ENCODE results near the gene RNF212B.

The RNF212B gene

DNA sequence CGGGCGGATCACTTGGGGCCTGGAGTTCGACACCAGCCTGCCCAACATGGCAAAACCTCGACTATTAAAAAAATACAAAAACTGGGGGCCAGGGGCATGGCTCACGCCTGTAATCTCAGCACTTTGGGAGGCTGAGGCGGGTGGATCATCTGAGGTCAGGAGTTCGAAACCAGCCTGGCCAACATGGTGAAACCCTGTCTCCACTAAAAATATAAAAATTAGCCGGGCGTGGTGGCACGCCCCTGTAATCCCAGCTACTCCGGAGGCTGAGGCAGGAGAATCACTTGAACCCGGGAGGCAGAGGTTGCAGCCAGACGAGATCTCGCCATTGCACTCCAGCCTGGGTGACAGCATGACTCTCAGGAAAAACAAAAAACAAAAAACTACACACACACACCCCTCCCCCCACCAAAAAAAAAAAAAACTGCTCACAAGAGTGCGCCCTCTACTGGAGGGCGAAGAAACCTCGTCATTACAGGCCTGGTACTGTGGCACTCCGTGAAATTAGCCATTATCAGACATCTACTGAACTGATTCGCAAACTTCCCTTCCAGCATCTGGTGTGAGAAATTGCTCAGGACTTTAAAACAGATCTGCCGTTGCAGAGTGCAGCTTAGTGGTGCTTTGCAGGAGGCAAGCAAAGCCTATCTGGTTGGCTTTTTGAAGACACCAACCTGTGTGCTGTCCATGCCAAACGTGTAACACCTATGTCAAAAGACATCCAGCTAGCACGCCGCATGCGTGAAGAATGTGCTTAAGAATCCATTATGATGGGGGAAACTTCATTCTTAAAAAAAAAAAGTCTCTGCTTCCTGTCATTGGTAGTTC is 57.2 kb downstream of the RNF212B start:
- peak; percentile 40 for DNase-seq (ENCODE audit: extremely low spot score)
- ChIA-PET POLR2A (interaction anchor here (0.6 to 1.1 kb wide), 3 partner anchors 9 to 26 kb away, joined by 4 read pairs; partner anchors contain the start of genes HOMEZ and PABPN1), CTCF (interaction anchor here (0.7 to 1.3 kb wide), 4 partner anchors 10 to 87 kb away, joined by 3 read pairs; no protein-coding TSS in a partner anchor)
- TF ChIP-seq NFRKB (IDR thresholded peaks at IDR 0.05) (no peak), ZNF384 (IDR thresholded peaks at IDR 0.05) (peak; percentile 100)

DNA sequence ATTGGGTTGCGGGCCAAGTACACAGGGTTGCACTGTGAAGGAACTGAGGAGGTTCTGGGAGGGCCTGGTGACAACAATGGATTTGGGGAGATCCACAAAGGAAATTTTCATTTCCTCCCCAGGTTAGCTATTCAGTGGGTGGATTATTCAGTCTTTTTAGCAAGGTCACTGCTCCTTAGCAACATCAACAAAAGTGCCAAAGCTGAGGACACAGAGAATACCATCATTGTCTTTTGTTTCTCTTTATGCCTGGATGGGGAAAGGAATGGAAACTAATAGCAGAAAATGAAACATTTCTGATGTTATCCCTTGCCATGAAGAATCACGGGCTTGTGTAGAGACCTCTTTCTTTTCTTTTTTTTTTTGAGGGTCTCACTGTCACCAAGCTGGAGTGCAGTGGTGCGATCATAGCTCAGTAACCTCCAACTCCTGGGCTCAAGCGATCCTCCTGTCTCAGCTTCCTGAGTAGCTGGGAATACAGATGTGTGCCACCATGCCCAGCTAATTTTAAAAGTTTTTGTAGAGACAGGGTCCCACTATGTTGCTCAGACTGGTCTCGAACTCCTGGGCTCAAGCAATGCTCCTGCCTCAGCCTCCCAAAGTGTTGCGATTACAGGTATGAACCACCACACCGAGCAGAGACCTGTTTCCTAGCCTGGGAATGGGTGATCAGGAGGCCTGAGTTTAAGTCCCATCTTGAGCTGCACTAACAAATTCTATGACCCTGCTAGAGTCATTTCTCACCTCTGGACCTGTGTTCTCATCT is 58.5 kb downstream of the RNF212B start:
- TF ChIP-seq FOXM1 (IDR thresholded peaks at IDR 0.05; ENCODE audit: borderline replicate concordance), result no peak
- TF ChIP-seq L3MBTL2 (conservative IDR thresholded peaks at IDR 0.05), result no peak
- no peak for TF ChIP-seq CTBP1 (IDR thresholded peaks at IDR 0.05; ENCODE audit: borderline replicate concordance)
- no peak for TF ChIP-seq BHLHE40 (IDR thresholded peaks at IDR 0.05; ENCODE audit: borderline replicate concordance)
- no peak for TF ChIP-seq SUZ12 (IDR thresholded peaks at IDR 0.05)
- no peak for TF ChIP-seq HDGF (IDR thresholded peaks at IDR 0.05; ENCODE audit: borderline replicate concordance)
- TF ChIP-seq TARDBP (IDR thresholded peaks at IDR 0.05), result no peak
- TF ChIP-seq NFRKB (IDR thresholded peaks at IDR 0.05), result no peak
- TF ChIP-seq LEF1 (IDR thresholded peaks at IDR 0.05; ENCODE audit: borderline replicate concordance), result no peak
- no peak for TF ChIP-seq ELF4 (IDR thresholded peaks at IDR 0.05)
- no peak for TF ChIP-seq FOXA1 (IDR thresholded peaks at IDR 0.05)
- no peak for TF ChIP-seq SP1 (IDR thresholded peaks at IDR 0.05)
- TF ChIP-seq, protein P1, sequence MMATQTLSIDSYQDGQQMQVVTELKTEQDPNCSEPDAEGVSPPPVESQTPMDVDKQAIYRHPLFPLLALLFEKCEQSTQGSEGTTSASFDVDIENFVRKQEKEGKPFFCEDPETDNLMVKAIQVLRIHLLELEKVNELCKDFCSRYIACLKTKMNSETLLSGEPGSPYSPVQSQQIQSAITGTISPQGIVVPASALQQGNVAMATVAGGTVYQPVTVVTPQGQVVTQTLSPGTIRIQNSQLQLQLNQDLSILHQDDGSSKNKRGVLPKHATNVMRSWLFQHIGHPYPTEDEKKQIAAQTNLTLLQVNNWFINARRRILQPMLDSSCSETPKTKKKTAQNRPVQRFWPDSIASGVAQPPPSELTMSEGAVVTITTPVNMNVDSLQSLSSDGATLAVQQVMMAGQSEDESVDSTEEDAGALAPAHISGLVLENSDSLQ (IDR thresholded peaks at IDR 0.05), result no peak
- TF ChIP-seq ARNT (IDR thresholded peaks at IDR 0.05), result no peak
- TF ChIP-seq FOXK2 (IDR thresholded peaks at IDR 0.05), result no peak
- TF ChIP-seq ZNF384 (IDR thresholded peaks at IDR 0.05), result no peak
- no peak for DNase-seq (ENCODE audit: extremely low spot score)
- POLR2A ChIA-PET, result interaction anchor here (1.1 to 3.2 kb wide), 3 partner anchors 10 to 201 kb away, joined by 3 to 16 read pairs (median 4); partner anchors contain the start of genes ACIN1, C14orf119, HOMEZ and PABPN1
- CTCF ChIA-PET, result interaction anchor here (1.3 kb wide), 1 partner anchor 26 kb away, joined by 3 read pairs; no protein-coding TSS in a partner anchor

DNA sequence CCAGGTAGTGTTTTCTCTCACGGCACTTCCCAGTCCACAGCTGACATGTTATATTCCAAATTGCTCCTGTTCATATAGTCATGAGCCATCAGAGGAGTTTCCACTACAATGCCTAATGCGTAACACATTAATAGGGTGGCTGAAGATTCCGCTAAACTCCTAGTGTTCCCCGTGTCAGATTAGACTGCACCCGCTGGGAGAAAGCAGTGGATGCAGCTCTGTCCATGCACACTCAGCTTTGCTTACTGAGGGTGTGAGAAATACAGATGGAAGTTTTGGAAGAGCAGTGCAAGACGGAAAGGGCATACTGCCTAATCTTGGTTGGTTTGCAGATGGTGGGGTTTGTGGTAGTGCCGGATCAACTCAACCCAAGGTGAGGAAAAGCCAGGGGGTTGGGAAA is 59.4 kb downstream of the RNF212B start:
- TF ChIP-seq BHLHE40 (IDR thresholded peaks at IDR 0.05; ENCODE audit: borderline replicate concordance), result no peak
- no peak for TF ChIP-seq CTBP1 (IDR thresholded peaks at IDR 0.05; ENCODE audit: borderline replicate concordance)
- TF ChIP-seq NFRKB (IDR thresholded peaks at IDR 0.05), result no peak
- TF ChIP-seq TARDBP (IDR thresholded peaks at IDR 0.05), result no peak
- TF ChIP-seq L3MBTL2 (conservative IDR thresholded peaks at IDR 0.05), result no peak
- TF ChIP-seq FOXM1 (IDR thresholded peaks at IDR 0.05; ENCODE audit: borderline replicate concordance), result no peak
- no peak for TF ChIP-seq FOXA1 (IDR thresholded peaks at IDR 0.05)
- no peak for TF ChIP-seq SP1 (IDR thresholded peaks at IDR 0.05)
- no peak for TF ChIP-seq ELF4 (IDR thresholded peaks at IDR 0.05)
- TF ChIP-seq, protein P1 (IDR thresholded peaks at IDR 0.05), result no peak
- TF ChIP-seq SUZ12 (IDR thresholded peaks at IDR 0.05), result no peak
- TF ChIP-seq LEF1 (IDR thresholded peaks at IDR 0.05; ENCODE audit: borderline replicate concordance), result no peak
- TF ChIP-seq ARNT (IDR thresholded peaks at IDR 0.05), result no peak
- TF ChIP-seq FOXK2 (IDR thresholded peaks at IDR 0.05), result no peak
- TF ChIP-seq ZNF384 (IDR thresholded peaks at IDR 0.05), result no peak
- TF ChIP-seq HDGF (IDR thresholded peaks at IDR 0.05; ENCODE audit: borderline replicate concordance), result no peak
- no peak for DNase-seq (ENCODE audit: extremely low spot score)
- ChIA-PET CTCF (no interaction called here), POLR2A (interaction anchor here (0.6 to 3.2 kb wide), 4 partner anchors 11 to 263 kb away, joined by 3 to 16 read pairs (median 4); partner anchors contain the start of genes ACIN1, C14orf119, HOMEZ and PABPN1)

DNA sequence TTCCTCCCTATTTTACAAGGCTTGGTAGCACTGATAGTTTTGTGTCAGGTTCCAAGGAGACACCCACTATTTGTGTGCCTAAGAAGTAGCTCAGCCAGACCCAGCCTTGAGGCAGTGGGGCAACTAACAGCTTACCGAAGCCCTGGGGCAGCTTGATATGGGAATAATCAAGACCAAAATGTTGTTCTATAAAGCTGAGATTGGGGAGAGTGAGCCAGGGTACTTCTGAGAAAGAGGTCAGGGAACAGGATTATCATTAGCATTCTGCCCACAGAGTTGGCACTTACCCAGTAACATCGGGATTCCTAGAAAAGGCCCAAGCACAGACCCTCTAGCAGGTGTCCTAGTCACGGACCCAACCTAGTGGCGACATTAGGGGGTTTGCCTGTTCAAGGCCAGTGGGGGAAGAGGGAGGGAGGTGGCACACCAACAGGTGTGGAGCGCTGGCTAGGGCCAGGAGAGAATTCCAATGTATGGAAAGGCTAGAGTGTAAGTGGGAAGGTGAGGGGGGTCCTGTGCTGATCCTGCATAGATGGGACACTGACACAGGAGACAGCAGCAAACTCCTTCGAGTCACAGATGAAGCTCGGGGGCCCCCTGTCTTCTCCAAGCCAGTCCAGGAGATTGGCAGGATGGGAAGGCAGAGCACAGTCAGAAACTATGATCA is 60.0 kb downstream of the RNF212B start:
- ChIA-PET CTCF (interaction anchor here (0.8 to 1.3 kb wide), 2 partner anchors 11 to 177 kb away, joined by 3 read pairs; no protein-coding TSS in a partner anchor), POLR2A (interaction anchor here (1.0 to 3.2 kb wide), 4 partner anchors 10 to 24 kb away, joined by 3 to 16 read pairs (median 4); partner anchors contain the start of genes HOMEZ and PABPN1)
- TF ChIP-seq ARNT (IDR thresholded peaks at IDR 0.05) (no peak), ZNF384 (IDR thresholded peaks at IDR 0.05) (no peak), LEF1 (IDR thresholded peaks at IDR 0.05; ENCODE audit: borderline replicate concordance) (no peak), TARDBP (IDR thresholded peaks at IDR 0.05) (no peak), FOXK2 (IDR thresholded peaks at IDR 0.05) (no peak), HDGF (IDR thresholded peaks at IDR 0.05; ENCODE audit: borderline replicate concordance) (no peak), ELF4 (IDR thresholded peaks at IDR 0.05) (no peak), FOXM1 (IDR thresholded peaks at IDR 0.05; ENCODE audit: borderline replicate concordance) (no peak)
- DNase-seq (ENCODE audit: extremely low spot score), result no peak

DNA sequence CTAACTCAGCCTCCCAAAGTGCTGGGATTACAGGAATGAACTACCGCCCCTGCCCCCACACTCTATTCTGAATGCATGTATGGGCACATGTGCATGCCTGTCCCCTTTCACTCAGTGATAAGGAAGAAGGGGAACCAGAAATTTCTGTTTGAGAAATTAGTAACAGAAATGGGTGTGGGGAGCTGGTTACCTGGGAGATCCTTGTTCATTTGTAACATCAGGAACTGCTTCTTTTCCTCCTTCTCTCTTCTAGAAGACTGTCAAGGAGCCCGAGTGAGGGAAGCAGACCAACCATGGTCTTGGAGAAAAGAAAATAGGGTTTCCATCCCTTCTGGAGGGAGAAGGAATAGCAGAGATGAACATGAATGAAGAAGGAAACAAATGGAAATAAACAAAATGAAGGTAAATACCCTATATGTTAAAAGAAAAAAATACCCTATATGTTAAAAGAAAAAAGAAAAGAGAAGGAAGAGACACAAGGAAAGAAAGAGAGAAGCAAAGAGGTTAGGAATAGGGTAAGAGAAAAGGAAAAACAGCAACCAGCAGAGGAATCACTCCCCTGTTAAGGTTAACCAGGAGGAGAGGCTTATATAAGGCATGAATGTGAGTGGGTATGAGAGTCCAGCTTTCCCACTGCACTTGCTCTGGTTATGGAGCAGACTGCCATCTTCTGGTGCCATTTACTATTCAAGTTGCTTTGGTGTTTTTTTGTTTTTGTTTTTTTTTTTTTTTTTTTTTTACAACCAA is 61.6 kb downstream of the RNF212B start:
- DNase-seq (ENCODE audit: extremely low spot score), result no peak

More for the DNA sequence above, 61.6 kb downstream of the RNF212B start:
- ChIA-PET POLR2A (interaction anchor here (9.6 kb wide), 1 partner anchor 21 kb away, joined by 256 read pairs; the partner anchor contains the start of gene PABPN1), CTCF (no interaction called here)
- TF ChIP-seq TARDBP (IDR thresholded peaks at IDR 0.05) (no peak), ARNT (IDR thresholded peaks at IDR 0.05) (no peak), ZNF384 (IDR thresholded peaks at IDR 0.05) (peak; percentile 84)

Measured in HEK293T (cell line).